HFFc6 (cell line): ENCODE data around the gene STXBP2. TPM values are rescaled to one million over a fixed set of nuclear protein-coding genes. Genes with fewer than 3 reads are reported as not detected.

Experiments used
- DNase-seq: peaks from one replicate; pipeline ENCODE4 v3.0.0-alpha.2; 2018
- H3K27ac Mint-ChIP-seq: 2 replicates; pipeline ENCODE4 v1.8.0; 2020; ENCODE audit warnings: mild to moderate bottlenecking, mixed read lengths
- H3K27me3 Mint-ChIP-seq: 2 replicates; pipeline ENCODE4 v1.8.0; 2021; ENCODE audit warnings: mild to moderate bottlenecking, moderate library complexity, mixed read lengths; ENCODE audit not compliant: insufficient read depth
- H3K36me3 Mint-ChIP-seq: 2 replicates; pipeline ENCODE4 v1.8.0; 2021; ENCODE audit warnings: low read depth, mixed read lengths
- H3K4me1 Mint-ChIP-seq: 2 replicates; pipeline ENCODE4 v1.8.0; 2020; ENCODE audit warnings: low read depth, mixed read lengths
- H3K4me3 Mint-ChIP-seq: 2 replicates; pipeline ENCODE4 v1.8.0; 2020; ENCODE audit warnings: mild to moderate bottlenecking, moderate library complexity, mixed read lengths
- H3K9me3 Mint-ChIP-seq: 2 replicates; pipeline ENCODE4 v1.8.0; 2020; ENCODE audit warnings: mild to moderate bottlenecking, mixed read lengths
- total RNA-seq, 6 experiments: library from RNA; stranded (reverse); fragmentation: NEBNext Ultra II Directional; extraction: Animal tissue kit (Norgen Biotek cat#: 25700); gene quantifications; 2 replicates in 1 of 6; 3 replicates in 5 of 6; pipeline ENCODE4 v1.2.3, GENCODE V29; 2021
- TF ChIP-seq, protein P1 (sequence below): fragments of 200-600 bp; sonication (generic); IDR thresholded peaks from 2 replicates; pipeline ENCODE4 v1.5.0; 2021; ENCODE audit warnings: antibody characterized with exemption, mild to moderate bottlenecking

STXBP2 gene
- total RNA-seq, 6 experiments from 2014 or later = 1.8 to 6.7 (median 4.4) TPM

- no peak within 1 kb of the TSS for H3K27ac Mint-ChIP-seq
- no peak within 1 kb of the TSS for H3K4me3 Mint-ChIP-seq
- peaks cover 19% of the 10 kb centered on the region for H3K4me1 Mint-ChIP-seq
- TF ChIP-seq, protein P1, sequence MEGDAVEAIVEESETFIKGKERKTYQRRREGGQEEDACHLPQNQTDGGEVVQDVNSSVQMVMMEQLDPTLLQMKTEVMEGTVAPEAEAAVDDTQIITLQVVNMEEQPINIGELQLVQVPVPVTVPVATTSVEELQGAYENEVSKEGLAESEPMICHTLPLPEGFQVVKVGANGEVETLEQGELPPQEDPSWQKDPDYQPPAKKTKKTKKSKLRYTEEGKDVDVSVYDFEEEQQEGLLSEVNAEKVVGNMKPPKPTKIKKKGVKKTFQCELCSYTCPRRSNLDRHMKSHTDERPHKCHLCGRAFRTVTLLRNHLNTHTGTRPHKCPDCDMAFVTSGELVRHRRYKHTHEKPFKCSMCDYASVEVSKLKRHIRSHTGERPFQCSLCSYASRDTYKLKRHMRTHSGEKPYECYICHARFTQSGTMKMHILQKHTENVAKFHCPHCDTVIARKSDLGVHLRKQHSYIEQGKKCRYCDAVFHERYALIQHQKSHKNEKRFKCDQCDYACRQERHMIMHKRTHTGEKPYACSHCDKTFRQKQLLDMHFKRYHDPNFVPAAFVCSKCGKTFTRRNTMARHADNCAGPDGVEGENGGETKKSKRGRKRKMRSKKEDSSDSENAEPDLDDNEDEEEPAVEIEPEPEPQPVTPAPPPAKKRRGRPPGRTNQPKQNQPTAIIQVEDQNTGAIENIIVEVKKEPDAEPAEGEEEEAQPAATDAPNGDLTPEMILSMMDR = no peak
- peaks cover 5% of the 10 kb centered on the region; the same call in 1 of the 2 replicates for H3K36me3 Mint-ChIP-seq
- no peak for DNase-seq
- H3K27me3 Mint-ChIP-seq = peaks cover 4% of the 10 kb centered on the region
- H3K9me3 Mint-ChIP-seq = no peaks in the 10 kb centered on the region
These were observed 3.2 kb upstream of the STXBP2 start, which contains the start of gene PCP2 for GRCh38 chr19:7633698-7634097. TSS of gene PCP2 (minus strand) at chr19:7633719. CDS start at chr19:7633457, 262 bp downstream.

GRCh38 chr19:7635670-7636069 lies 1.2 kb upstream of the STXBP2 start:
- Mint-ChIP-seq H3K27me3 (peaks cover 4% of the 10 kb centered on the region), H3K4me3 (no peak overlapping the region), H3K27ac (no peak overlapping the region), H3K9me3 (peaks cover 4% of the 10 kb centered on the region; the same call in 1 of the 2 replicates), H3K36me3 (no peaks in the 10 kb centered on the region), H3K4me1 (peaks cover 3% of the 10 kb centered on the region)
- no peak for DNase-seq
- TF ChIP-seq, protein P1 = no peak

- H3K4me3 Mint-ChIP-seq = no peak overlapping the region
- no peaks in the 10 kb centered on the region for H3K4me1 Mint-ChIP-seq
- TF ChIP-seq, protein P1 = no peak
- H3K9me3 Mint-ChIP-seq = peaks cover 4% of the 10 kb centered on the region; the same call in 1 of the 2 replicates
- DNase-seq = no peak
- no peaks in the 10 kb centered on the region for H3K36me3 Mint-ChIP-seq
- H3K27me3 Mint-ChIP-seq = peaks cover 4% of the 10 kb centered on the region
- no peak overlapping the region for H3K27ac Mint-ChIP-seq
These were observed 606 bp upstream of the STXBP2 start for GRCh38 chr19:7636317-7636690.

GRCh38 chr19:7637374-7638256 lies 705 bp downstream of the STXBP2 start:
- Mint-ChIP-seq H3K27me3 (peaks cover 4% of the 10 kb centered on the region), H3K4me3 (no peak overlapping the region), H3K27ac (no peak overlapping the region), H3K9me3 (peaks cover 4% of the 10 kb centered on the region; the same call in 1 of the 2 replicates), H3K36me3 (no peaks in the 10 kb centered on the region), H3K4me1 (no peaks in the 10 kb centered on the region)
- no peak for DNase-seq
- TF ChIP-seq, protein P1 = no peak

GRCh38 chr19:7638802-7639465 lies 2.0 kb downstream of the STXBP2 start:
- H3K27ac Mint-ChIP-seq = no peak overlapping the region
- no peak overlapping the region for H3K4me3 Mint-ChIP-seq
- no peaks in the 10 kb centered on the region for H3K4me1 Mint-ChIP-seq
- H3K27me3 Mint-ChIP-seq = peaks cover 4% of the 10 kb centered on the region
- DNase-seq = no peak
- H3K36me3 Mint-ChIP-seq = no peaks in the 10 kb centered on the region
- H3K9me3 Mint-ChIP-seq = peaks cover 4% of the 10 kb centered on the region; the same call in 1 of the 2 replicates
- TF ChIP-seq, protein P1 = no peak
